Inferior parietal cortex (tissue), 1 donor: Measurements from ENCODE around the gene TK2.
"Not testable (repeated sequence)": the region's sequence is repeated elsewhere in the genome, so short reads cannot be mapped to it uniquely, and the experiment has no call there.

Experiments used
- DNase-seq: peaks from one replicate; pipeline ENCODE4 v3.0.0-alpha.2; 2016; ENCODE audit errors: extremely low spot score

TK2 gene

DNA sequence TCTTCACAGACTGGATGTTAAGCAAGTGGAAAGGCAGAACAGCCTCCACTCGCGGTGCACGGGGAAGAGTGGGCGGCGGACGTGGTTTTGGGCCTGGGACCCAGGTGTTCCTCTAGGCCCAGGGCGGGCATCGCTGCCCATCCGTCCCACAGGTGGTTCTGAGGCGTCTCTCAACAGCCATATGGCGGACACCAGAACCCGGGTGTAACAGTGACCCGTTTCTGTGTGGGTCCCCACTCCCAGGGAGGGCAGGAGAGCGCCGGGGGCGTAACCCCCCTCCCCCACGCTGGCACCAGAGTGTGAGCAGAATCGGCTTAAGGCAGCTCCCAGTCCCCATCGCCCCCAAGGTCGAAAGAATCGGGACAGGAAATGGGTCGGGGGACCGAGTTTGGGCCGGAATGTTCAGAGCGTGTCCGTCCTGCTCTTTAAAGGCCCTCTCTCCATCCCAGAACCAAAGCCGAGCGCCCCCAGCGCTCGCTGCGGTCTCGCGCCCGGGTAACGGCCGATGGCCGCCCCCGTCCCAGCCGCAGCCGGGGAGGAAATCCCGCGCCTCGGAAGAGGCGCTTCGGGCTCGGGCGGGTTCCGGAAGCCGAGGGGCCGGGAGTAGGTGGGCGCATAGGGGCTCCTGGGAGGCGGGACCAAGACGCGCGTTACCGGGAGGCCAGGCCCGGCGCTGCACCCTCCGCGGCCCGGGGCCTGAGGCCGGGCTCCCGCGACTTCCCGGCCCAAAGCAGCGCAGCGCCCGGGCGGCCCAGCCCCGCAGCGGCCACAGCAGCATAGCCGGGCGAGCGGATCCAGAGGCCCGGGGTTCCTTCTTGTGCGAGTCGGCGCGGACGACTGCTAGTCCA lies at the start of gene TK2:
Gene TK2 (minus strand): TSS at position 839 of the 848 bp plus-strand sequence. CDS start 61 bp downstream, at position 778.
- peak; percentile 41 for DNase-seq

DNA sequence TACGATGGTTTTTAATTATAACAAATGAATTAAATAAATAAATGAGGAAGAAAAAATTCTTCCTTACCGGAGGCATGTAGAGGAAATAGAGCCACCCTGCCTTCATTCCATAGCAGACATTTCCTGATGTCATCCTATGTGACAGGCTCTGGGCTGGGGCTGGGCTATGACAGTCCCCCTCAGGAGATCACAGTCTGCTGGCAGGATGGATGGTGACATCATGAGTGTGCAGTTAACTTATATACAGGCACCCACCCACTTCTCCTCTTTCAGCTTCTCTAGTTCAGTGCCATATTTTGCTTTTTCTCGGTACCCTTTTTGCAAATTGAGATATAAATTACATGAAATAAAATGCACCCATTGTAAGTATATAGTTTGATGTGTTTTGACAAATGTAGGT lies 48.2 kb upstream of the TK2 start:
- no peak for DNase-seq

GRCh38 chr16:66596986-66597848 lies 47.3 kb upstream of the TK2 start:
- no peak for DNase-seq

DNA sequence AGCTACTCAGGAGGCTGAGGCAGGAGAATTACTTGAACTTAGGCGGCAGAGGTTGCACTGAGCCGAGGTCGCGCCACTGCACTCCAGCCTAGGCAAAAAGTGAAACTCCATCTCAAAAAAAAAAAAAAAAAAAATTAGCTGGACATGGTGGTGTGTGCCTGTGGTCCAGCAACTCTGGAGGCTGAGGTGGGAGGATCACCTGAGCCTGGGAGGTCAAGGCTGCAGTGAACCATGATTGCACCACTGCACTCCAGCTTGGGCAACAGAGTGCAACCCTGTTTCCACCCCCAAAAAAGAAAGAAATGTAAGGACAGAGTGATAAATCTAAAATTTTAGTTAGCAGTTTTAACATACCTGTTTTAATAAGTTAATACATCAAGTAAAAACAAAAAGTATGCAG lies 46.6 kb upstream of the TK2 start:
- not testable (repeated sequence) for DNase-seq

DNA sequence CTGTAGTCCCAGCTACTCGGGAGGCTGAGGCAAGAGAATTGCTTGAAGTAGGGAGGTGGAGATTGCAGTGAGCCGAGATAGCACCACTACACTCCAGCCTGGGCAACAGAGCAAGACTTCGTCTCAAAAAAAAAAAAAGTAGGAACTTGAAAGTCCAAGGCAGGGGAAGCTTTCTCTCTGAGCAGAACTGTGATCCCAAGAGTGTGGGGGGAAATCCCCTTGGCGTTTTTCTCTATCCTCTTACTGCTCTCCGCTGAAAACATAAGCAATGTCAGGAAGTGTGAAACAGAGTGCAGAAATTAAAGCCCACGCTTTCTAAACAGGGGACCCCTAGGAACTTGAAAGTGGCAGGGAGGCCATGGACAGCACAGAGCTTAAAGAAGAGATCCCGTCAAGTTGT lies 44.8 kb upstream of the TK2 start:
- no peak for DNase-seq

GRCh38 chr16:66592814-66593213 lies 42.9 kb upstream of the TK2 start:
- no peak for DNase-seq

DNA sequence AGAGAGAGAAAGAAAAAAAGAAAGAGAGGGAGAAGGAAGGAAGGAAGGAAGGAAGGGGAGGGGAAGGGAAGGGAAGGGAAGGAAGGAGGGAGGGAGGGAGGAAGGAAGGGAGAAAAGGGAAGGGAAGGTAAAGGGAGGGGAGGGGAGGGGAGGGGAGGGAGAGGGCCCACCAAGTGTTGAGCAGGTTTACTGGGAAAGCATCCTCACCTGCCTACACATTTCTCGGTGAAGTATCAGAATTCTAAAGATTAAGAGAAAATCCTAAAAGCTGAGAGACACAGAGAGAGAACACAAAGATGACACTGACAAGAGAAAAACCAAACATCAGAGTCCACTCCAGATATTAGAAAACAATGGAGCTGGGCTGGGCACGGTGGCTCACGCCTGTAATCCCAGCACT lies 42.3 kb upstream of the TK2 start:
- DNase-seq = no peak

DNA sequence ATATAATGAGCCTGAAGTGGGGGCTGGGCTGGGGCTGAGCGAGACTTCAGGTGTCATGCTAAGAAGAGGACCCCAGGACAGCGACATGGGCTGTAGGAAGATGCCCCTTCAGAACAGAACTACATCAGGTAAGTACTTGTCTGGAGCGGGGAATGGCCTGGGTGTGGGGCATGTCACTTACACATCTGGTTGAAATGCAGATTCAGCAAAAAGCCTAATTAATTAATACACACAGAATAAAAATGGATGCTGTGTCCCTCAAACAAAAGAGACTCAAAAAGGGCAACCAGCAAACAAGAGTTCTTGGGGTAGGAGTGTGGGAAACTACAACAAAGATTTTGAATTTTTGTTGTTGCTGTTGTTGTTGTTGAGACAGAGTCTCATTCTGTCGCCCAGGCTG lies 41.1 kb upstream of the TK2 start:
- DNase-seq = no peak

GRCh38 chr16:66590322-66590721 lies 40.4 kb upstream of the TK2 start:
- no peak for DNase-seq

- DNase-seq = no peak
Measured at GRCh38 chr16:66588981-66589713, 39.2 kb upstream of the TK2 start.

GRCh38 chr16:66587881-66588600 lies 38.1 kb upstream of the TK2 start:
- no peak for DNase-seq

DNA sequence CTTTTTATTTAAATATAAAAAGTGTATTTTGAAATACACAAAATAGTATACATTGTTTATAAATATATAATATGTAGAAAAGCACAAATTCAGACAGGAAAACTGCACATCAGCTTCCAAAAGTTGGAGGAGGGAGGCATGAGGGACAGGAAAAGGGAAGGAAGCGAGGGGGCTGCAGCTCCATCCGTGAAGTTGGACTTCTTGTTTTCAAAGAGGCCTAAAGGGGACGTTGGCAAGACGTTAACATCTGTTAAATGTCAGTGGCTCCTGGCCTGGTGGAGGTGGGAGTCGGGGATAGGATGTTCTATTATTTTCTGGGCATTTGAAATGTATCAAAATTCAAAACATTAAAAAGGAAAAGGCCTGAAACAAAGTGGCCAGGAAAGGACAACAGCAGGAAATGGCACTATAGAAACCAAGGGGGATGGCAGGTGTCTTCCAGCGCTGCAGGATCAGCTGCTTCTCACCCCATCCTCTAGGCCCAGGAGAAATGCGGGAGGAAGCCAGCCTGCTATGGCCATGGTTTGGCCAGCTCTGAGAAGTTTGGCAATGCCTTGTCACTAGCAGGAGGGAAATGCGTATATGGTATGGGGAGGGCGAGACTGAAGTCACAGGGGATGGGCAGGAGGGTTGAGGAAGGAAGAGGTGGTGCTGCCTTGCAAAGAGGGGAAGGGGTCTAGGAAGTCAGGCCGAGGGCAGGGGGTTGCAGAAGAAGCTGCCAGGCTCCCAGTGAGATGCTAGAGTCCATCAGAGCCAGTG lies 35.7 kb upstream of the TK2 start:
- DNase-seq = no peak

DNA sequence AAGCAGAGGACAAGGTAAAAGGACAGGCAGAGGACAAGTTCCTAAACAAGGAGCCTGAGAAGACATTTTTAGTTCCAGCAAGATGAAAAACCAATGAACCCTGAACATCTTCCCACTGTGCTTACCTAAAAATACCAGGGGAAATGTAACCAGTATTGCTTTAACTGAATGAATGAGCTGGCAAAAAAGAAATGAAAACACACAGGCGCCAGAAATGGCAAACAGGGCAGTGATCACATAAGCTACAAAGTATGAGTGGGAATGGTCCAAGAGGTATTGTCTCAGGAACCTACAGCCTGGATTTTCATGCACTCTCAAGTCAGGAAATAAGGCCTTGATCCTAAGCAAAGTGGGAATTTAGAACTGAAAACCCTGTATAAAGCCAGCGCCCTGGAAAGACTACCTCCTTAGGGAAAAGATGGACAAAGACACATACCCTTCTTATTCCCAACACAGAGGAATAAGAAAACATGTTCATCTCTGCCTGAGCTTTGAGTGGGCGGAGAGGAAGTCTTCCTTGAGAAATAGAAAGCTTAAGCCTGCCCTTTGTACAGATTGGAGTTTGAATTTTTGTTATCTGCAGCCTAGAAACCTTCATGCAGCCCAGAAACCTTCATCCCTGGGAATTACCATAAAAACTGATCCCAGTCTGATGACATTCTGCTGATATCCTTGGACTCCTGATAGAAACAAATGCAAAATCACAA lies 31.5 kb upstream of the TK2 start:
- DNase-seq = no peak

DNA sequence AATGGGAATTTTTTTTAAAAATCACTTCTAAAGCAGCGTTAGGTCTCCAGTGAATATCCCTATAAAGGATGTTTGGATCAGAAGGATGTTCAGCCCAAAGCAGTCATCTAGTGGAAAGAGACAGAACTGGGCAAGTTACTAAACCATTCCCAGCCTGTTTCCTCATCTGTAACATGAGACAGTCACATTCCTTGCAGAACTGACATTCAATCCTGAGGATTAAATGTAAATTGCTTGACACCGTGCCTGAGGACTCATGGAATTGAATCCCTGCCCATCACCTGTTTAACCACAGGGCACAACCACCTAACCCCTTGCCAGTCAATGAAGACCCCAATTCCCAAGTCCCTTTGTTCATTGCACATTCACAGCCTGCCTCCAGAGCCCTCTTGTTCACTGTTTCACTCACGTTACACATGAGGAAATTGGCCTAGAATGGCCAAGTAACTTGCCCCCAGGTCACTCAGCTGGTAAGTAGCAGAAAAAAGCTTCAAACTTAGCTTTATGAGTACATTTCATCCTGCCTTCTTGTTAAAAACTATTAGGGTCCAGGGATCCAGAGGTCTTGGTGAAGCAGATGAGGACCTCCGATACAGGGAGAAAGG lies 30.8 kb upstream of the TK2 start:
- no peak for DNase-seq

- DNase-seq = no peak
Measured at GRCh38 chr16:66578651-66579531, 29.0 kb upstream of the TK2 start, which contains the start of gene CMTM2. TSS of gene CMTM2 (plus strand) at chr16:66579463. CDS start at chr16:66579608, 145 bp downstream.

- DNase-seq = no peak
Measured at GRCh38 chr16:66576296-66576695, 26.4 kb upstream of the TK2 start.

DNA sequence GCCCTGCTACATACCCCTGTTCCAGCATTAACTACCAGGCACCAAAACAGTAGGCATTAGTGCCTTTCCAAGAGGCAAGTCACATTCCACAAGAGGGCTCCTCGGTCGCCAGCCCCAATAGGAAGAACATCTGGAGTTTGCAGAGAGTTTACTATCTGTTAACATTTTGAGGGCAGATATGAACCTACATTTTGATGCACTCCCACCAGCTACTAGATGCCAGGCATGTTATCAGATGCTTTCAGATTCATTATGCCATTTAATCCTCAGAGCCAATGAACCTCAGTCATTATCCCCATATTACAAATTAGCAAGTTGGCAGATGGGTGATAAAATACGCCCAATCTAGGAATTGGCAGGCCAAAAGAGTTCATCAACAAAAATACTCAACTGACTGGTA lies 25.1 kb upstream of the TK2 start:
- no peak for DNase-seq

- DNase-seq = no peak
Measured at GRCh38 chr16:66574531-66574930, 24.6 kb upstream of the TK2 start.

GRCh38 chr16:66574081-66574480 lies 24.2 kb upstream of the TK2 start:
- no peak for DNase-seq
